ENCODE results near the gene PLTP.
"Not testable (repeated sequence)": the region's sequence is repeated elsewhere in the genome, so short reads cannot be mapped to it uniquely, and the experiment has no call there.

PLTP gene

DNA sequence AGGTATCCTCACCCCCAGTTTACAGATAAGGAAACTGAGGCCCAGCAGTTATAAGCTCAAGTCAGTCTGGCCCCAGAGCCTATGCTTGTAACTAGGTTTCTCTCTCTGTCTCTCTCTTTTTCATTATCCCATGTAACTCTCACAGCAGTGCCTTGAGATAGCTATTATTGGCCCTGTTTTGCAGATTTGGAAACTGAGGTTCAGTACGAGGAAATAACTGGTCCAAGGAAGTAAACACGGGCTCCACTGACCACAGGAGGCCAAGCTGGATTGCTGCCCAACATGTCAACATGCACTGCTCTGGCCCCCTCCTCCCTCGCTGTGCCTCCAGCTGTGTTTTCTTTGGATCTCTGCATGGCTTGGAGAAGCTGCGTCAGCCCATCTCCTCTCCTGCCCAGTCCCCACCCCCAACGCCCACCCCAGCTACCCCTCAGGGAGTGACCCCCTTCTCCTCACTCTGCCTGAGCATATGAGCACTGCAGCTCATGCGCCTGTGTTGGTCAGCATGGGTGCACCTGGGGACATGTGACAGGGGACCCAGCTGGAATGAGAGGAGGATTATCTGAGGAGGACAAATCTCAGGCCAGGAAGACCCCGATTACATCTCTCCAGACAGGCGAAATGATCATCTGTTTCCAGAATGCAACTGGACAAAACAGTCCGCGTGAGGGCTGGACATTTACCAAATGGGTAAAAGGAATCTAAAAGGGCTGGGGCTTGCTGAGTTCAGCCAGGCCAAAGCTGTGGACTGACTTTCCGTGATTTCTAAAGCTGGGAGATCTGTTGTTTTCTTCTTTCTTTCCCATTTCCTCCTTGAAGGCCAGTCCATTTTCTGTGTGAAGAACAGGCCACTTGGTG lies 7.8 kb upstream of the PLTP start:
- no peak for DNase-seq

DNA sequence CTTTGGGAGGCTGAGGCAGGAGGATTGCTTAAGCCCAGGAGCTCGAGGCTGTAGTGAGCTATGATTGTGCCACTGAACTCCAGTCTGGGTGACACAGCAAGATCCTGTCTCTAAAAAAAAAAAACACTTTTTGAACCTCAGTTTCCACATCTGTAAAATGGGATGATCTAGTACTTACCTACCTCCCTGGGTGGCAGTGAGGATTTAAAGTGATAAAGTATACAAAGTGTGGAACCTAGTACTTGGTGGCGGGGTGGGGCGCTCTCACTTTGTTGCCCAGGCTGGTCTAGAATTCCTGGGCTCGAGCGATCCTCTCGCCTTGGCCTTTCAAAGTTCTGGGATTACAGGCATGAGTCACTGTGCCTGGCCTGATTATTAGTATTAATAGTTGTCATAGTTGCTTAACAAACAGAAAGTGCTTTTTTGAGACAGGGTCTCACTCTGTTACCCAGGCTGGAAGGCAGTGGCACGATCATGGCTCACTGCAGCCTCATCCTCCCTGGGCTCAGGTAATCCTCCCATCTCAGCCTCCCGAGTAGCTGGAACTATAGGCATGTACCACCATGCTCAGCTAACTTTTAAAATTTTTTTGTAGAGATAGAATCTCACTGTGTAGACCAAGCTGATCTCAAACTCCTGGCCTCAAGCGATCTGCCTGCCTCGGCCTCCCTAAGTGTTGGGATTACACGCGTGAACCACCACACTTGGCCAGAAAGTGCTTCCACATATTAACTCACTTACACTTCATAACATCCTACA lies 7.0 kb upstream of the PLTP start:
- DNase-seq, result no peak

DNA sequence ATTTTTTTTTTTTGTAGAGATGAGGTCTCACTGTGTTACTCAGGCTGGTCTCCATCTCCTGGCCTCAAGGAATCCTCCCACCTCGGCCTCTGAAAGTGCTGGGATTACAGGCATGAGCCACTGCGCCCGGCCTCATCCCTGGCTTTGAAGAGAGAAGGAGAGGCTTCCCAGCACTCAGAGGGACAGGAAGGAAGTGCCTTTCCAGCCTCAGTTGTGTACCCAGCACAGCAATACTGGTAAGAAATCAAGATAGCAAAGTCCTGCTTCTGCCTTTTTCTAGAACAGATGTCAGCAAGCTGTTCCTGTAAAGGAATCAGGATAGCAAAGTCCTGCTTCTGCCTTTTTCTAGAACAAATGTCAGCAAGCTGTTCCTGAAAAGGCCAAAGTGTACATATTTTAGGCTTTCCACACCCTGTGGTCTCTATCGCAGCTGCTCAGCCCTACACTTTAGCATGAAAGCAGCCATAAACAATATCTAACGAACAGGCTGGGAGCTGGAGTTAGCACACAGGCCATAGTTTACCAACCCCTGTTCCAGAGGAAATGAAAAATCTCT lies 6.3 kb upstream of the PLTP start:
- DNase-seq, result no peak

DNA sequence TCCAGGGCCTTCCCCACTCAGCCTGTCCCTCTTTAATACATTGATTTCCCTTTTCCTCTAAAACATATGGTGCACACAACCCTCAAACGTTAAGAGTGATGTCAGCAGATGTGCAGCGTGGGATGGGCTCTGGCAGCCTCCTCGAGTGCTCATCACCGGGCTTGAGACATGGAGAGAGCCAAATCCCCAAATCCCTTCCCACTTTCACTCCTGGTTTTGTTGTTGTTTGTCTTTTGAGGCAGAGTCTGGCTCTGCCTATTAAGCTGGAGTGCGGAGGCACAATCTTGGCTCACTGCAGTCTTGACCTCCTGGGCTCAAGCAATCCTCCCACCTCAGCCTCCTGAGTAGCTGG lies 5.8 kb upstream of the PLTP start:
- no peak for DNase-seq

DNA sequence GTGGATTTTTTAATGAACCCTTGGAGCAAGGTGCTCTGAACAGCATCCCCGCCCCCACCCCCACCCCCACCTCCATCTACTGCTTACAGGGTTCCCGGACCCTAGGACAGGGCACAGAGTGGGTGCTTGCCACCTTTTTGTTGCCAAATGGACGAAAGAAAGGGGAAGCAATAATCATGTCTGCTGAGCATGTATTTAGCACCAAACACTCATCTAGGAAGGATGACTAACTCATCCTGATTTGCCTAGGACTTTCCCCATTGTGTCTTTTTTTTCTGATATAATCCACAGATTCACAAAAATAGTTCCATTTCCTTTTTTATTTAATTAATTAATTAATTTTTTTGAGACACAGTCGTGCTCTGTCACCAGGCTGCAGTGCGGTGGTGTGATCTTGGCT lies 1.2 kb upstream of the PLTP start:
- DNase-seq, result no peak

DNA sequence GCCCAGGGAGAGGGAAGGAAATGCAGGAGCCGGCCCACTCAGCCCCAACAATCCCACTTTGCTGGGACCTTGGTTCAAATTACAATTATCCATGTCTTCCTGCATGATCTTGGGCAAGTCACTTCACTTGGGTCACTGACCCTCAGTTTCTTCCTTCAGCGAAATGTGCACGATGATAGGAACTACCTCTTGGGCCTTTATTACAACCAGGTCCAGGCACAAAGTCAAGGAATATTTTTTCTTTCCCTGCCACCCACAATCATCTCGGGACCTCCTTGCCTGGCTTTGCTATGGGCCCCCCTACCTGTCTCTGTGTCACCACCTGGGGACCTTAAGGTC lies 358 bp upstream of the PLTP start:
- no peak for DNase-seq

DNA sequence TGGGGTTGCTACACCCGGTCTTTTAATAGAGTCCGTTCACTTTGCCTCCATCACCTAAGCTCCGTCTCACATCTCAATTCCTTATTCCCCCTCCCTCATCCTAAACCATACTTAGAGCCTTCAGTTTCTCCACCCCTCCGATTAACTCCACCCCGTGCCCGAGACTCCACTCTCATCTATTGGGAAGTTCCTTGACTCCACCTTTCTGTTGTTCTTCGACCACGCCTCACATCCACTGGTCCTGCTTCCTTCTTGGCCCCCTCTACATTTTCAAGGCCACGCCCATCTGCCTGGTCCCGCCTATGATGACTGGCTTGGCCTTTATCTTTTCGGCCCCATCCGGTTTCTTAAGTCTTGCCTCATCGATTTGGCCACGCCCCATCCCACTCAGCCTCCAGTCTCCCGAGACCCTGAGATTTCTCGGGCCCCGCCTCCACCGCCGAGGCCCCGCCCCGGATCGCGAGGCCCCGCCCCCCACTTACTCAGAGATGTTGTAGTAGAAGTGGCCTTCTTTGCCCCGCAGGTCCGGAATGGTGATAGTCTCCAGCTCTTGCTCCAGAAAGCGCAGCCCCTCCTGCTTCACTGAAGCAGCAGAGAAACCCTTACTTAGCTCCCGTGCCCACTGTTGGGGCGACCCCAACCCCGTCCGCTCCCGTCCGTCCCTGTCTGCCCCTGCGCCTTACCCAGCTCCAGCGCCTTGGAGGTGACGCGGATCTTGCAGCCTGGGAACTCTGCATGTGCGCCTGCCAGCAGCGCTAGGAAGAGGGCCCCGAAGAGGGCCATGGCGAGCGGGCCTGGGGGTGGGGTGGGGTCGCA lies 1.1 kb downstream of the PLTP start:
- peak; percentile 97 for DNase-seq

DNA sequence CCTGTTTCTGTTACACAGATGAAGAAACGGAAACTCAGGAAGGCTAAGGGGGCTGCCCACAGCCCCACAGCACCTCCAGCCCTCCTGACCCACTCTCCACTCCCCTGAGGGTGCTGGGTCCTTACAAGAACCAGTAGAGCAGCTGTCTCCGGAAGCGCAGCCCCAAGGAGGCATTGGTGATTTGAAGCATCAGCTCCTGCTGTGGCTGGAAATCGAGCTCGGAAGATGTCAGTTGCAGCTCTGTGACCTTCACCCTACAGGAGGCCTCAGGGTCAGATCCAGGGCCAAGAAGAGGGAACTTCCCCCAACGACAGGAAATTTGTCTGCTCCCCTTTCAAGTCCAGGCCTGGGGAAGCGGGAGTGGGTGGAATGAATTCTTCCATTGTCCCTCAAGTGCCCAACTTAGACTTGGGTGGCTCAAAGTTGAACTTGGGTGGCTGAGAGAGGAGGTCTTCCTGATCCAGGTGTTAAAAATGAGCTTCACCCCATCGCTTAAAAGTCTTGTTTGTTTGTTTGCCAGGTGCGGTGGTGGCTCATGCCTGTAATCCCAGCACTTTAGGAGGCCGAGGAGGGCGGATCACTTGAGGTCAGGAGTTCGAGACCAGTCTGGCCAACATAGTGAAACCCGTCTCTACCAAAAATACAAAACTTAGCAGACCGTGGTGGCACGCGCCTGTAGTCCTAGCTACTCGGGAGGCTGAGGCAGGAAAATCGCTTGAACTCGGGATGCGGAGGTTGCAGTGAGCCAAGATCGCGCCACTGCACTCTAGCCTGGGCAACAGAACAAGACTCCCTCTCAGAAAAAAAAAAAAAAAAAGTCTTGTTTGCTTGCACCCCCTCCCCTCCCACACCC lies 1.9 kb downstream of the PLTP start:
- no peak for DNase-seq

DNA sequence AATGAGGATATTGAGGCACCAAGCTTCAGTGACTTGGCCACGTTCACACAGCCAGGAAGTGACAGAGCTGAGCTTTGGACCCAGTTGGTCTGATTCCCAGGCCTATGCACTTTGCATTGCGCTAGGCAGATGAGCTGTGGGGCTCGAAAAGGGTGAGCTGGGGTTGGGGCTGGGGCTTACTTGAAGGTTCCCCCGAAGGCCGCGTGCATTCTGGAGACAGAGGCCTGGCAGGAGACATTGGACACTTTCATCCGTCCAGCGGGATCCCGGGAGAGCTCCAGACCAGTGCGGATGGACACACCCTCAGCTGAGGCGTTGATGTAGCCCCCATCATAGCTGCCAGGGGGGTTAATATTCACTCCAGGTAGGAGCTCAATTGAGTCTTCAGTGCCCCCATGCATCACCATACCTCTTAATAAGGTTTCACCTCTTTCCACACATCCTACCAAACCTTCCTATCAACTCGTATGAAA lies 2.6 kb downstream of the PLTP start:
- DNase-seq, result no peak

DNA sequence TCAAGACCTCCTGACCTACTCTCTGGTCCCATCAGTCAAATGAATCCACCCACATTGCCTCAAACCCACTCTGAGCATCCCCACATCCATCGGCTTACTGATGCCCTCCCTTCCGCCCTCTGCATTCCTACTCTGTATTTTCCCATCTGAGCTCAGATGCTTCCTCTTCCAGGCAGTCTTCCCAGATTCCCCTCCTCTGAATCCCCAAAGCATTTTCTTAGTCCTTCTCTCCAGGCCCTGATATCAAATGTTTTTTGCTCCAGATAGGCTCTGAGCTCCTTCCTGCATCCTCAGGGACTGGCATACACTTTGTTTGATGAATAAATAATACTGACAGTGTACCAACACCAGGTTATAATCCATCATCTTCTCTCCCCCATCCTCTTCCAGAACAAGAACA lies 3.9 kb downstream of the PLTP start:
- no peak for DNase-seq

DNA sequence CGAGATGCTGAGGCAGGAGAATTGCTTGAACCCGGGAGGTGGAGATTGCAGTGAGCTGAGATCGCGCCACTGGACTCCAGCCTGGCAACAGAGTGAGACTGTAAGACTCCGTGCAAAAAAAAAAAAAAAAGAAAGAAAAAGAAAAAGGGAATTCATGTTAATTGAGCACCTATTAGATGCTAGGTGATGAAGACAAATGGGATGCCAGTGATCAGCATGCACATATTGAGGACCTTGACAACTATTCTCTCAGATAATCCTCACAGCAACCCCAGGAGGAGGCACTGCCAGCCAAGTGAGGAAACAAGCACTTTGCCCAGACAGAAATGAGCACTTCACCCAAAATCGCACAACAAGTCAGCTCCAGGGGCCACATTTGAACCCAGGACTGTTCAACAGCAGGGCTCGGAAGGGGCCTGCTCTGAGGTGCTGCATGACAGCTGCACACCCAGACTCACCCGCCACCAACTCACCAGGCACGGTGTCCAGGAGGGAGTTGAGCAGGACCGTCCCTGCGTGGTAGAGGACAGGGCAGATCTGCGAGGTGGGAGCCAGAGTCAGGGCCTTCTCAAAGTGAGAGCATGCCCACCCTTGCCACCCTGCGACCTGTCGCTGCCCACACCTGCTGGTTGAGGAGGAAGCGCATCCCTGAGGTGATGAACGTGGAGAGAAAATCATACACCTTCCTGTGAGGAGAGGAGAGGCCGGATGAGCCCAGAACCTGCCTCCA lies 4.6 kb downstream of the PLTP start:
- DNase-seq, result no peak

DNA sequence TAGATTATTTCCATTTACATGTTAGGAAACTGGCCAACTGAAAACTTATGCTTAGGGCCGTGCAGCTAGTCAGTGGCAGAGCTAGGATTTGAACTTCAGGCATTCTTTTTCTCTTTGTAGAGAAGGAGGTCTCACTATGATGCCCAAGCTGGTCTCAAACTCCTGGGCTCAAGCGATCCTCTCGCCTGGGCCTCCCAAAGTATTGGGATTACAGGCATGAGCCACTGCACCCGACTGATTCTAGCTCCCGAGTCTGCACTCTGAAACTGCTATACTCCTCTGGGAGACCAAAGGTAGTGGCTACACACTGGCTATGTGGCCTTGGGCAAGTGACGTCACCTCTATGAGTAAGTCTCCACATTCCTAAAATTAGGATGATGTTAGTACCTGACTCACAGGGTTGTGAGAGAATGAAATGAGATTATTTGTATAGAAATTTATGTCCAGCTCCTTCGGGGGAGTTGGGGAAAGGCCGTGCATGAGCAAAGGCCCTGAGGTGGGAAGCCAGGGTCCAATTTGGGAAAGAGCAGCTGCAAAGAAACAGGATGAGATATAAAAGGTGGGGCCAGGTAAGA lies 6.4 kb downstream of the PLTP start:
- no peak for DNase-seq

DNA sequence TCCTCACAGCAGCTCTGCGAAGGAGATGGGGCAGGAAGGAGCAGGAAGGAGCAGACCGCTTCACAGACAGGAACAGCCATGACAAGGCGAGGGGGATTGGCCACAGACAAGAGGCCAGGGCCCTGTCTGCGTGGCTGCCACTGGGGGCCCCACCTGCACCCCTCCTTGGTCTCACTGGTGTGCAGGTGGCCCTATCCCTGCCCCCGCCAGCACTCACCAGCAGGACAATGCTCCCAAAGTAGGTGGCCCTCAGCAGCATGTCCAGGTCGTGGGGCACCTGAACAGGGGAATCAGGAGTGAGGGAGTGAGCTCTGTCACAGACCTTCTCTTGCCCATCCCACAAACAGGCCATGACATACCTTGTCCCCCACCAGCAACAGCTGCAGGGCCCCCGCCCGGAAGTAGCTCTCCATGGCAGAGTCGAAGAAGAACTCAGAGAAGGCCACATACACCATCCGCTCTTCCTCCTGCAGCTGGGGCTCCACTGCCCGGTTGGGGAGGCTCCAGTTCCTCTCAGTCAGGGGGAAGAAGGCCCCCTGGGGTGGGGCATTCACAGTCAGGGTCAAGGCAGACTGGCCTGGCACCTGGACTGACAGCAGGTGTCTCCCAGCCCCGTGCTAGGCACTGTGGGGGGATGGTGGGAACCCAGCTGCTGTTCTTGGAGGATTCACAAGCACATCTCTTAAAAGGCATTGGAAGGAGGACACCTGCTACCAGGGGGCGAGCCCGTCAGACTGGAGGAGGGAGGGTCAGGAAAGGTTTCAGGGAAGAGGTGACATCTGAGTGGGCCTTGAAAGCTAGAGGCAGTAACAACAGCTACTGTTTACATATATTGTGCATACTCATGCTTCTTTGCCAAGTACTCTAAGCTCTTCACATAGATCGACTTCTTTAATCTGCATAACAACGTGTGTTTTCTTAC lies 7.1 kb downstream of the PLTP start:
- no peak for DNase-seq

DNA sequence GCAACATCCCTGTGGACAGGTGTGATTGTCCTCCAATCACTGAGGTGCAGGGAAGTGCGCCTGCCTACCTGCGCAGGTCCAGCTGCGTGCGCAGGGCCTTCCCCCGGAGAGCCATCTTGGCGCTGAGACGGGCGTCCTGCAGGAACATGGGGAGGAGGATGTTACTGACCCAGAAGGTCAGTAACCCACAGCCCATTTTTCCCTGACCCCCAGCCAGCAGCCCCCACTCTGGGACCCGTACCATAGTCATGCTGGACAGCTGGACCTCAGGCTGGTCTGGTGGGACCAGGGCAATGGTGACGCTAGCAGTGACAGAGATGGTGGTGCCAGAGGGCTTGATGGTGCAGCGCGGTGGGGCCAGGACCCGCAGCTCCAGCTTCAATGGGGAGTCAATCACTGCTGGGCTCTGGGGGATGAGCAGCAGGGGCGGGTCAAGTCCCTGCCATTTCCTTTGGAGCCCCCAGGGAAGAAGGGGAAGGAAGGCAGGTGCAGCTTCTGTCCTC lies 9.7 kb downstream of the PLTP start:
- no peak for DNase-seq

DNA sequence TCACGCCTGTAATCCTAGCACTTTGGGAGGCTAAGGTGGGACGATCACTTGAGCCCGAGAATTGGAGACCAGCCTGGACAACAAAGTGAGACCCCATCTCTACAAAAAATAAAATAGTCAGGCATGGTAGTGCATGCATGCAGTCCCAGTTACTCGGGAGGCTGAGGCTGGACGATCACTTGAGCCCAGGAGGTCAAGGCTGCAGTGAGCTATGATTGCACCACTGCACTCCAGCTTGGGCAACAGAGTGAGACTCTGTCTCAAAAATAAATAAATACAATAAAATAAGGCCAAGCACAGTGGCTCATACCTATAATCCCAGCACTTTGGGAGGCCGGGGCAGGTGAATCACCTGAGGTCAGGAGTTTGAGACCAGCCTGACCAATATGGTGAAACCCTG lies 10.6 kb downstream of the PLTP start:
- not testable (repeated sequence) for DNase-seq

DNA sequence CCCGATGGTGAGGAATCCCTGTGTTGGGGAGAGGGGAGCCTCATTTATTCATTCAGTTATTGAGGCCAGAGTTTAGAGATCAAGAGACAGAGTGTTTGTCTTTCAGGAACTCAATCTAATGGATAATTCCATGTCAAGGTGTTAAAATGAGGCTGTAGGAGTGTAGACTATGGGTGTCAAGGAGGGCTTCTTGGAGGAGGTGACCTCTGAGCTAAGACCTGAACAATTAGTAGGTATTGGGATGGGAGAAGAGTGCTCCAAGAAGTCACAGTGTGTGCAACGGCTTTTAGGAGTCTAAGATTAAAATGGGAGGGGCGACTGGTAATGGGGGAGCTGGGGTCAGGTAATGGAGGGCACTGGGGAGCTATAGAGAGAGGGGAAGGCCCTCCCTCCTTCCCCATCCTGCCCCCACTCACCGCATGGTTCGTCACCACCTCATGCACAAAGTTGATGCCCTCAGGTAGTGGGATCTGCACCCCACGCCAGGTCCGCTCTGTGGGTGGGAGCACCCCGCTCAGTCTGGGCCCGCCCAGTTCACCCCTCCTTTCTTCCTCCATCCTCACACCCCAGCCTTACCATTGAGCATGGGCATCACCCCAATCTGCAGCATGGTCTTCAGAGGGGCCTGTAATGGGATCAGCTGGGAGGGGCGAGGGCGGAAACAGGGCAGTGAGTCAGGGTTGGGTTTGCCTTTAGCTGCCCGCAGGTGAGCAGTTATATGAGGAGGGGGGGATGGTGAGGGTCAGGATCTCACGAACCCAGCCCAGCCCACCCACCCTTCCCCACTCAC lies 12.7 kb downstream of the PLTP start:
- no peak for DNase-seq

DNA sequence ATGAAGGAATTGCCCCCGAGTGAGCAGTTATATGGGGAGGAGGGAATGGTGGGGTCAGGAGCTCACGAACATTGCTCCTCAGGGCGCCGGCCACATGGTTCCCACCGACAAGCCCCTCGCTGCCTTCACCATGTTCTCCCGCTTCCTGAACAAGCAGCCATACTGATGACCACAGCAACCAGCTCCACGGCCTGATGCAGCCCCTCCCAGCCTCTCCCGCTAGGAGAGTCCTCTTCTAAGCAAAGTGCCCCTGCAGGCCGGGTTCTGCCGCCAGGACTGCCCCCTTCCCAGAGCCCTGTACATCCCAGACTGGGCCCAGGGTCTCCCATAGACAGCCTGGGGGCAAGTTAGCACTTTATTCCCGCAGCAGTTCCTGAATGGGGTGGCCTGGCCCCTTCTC lies 13.7 kb downstream of the PLTP start:
- no peak for DNase-seq

DNA sequence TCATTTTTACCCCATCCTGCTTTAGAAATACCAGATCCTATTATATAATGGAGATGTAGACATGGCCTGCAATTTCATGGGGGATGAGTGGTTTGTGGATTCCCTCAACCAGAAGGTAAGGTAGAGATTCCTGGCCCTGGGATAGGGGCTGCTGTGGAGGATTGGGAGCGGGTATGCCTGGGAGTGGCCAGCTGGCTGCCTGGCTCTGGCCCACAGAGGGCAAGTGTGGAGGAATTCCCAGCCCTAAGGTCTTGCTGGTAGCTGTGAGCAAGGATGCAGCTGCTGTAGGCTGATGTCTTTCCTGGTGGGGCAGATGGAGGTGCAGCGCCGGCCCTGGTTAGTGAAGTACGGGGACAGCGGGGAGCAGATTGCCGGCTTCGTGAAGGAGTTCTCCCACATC lies 14.3 kb downstream of the PLTP start:
- DNase-seq, result no peak

DNA sequence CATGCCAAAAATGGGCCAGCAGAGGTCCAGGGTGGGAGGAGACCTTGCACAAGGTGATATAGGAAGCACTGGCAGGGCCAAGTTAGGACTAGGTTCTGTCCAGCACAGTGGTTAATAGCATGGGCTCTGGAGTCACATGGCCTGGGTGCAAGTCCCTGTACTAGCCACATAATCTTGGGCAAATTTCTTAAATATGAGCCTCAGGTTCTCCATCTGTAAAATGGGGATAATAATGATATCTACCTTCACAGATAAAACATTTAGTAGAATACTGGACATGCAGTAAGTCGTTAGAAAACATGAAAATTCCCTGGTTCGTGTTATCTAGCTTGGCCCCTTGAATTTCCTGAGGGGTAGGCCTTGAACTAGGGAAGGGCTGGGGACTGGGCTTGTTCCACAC lies 14.7 kb downstream of the PLTP start:
- DNase-seq, result no peak
